K562 treated with DMSO at 1 percent for 48 hours (cell line): ENCODE data around the gene S100A9. TPM values are rescaled to one million over a fixed set of nuclear protein-coding genes. Genes with fewer than 3 reads are reported as not detected.

Experiments used
- total RNA-seq: library from RNA; unstranded; fragments of 300-600 nt; gene quantifications from 2 replicates; pipeline ENCODE4 v1.2.3, GENCODE V29; 2022; ENCODE audit warnings: low replicate concordance; ENCODE audit errors: extremely low read depth

The S100A9 gene
- not detected in 2 replicates for total RNA-seq

GRCh38 chr1:153357853-153358690 is at the start of gene S100A9:
Gene S100A9 (plus strand): TSS chr1:153357854. CDS start chr1:153358284, 430 bp downstream.

GRCh38 chr1:153312570-153313186 is 45.0 kb upstream of the S100A9 start, which contains the start of gene PGLYRP3:
Gene PGLYRP3 (minus strand): TSS chr1:153312952. CDS start chr1:153310665, 2,287 bp downstream.

GRCh38 chr1:153348511-153349362 is 8.9 kb upstream of the S100A9 start, which contains the start of gene PGLYRP4:
Gene PGLYRP4 (minus strand): TSS chr1:153348841. CDS start chr1:153347932, 909 bp downstream.

GRCh38 chr1:153375511-153375910 is 17.9 kb downstream of the S100A9 start, which contains the start of gene S100A12:
Gene S100A12 (minus strand): TSS chr1:153375621. CDS start chr1:153374592, 1,029 bp downstream.

GRCh38 chr1:153390938-153391710 is 33.5 kb downstream of the S100A9 start, which contains the start of gene S100A8:
Gene S100A8 (minus strand): TSS chr1:153391073. CDS start chr1:153390535, 538 bp downstream.

Other genes starting within 250 kb of the S100A9 start
- gene SPRR2F, start 244.3 kb upstream of the S100A9 start, total RNA-seq, result not detected in 2 replicates
- not detected in 2 replicates for gene SPRR2G, start 207.0 kb upstream of the S100A9 start, total RNA-seq
- gene LELP1, start 154.4 kb upstream of the S100A9 start, total RNA-seq, result not detected in 2 replicates
- not detected in 2 replicates for gene PRR9, start 140.3 kb upstream of the S100A9 start, total RNA-seq
- gene LORICRIN, start 98.2 kb upstream of the S100A9 start, total RNA-seq, result not detected in 2 replicates
- not detected in 2 replicates for gene PGLYRP3, start 44.9 kb upstream of the S100A9 start, total RNA-seq
- not detected in 2 replicates for gene PGLYRP4, start 9.0 kb upstream of the S100A9 start, total RNA-seq
- gene S100A12, start 17.8 kb downstream of the S100A9 start, total RNA-seq, result not detected in 2 replicates
- not detected in 2 replicates for gene S100A8, start 33.2 kb downstream of the S100A9 start, total RNA-seq
- not detected in 2 replicates for gene S100A7A, start 58.7 kb downstream of the S100A9 start, total RNA-seq
- gene S100A7, start 102.8 kb downstream of the S100A9 start, total RNA-seq, result not detected in 2 replicates
- gene S100A6, start 178.1 kb downstream of the S100A9 start, total RNA-seq, result not detected in 2 replicates
- gene S100A5, start 183.1 kb downstream of the S100A9 start, total RNA-seq, result not detected in 2 replicates
- gene S100A4, start 188.0 kb downstream of the S100A9 start, total RNA-seq, result not detected in 2 replicates
- not detected in 2 replicates for gene S100A3, start 191.4 kb downstream of the S100A9 start, total RNA-seq
- gene S100A2, start 208.0 kb downstream of the S100A9 start, total RNA-seq, result not detected in 2 replicates